Hematopoietic multipotent progenitor cell treated with erythropoietin and hydrocortisone succinate and interleukin-3 and kit ligand, for 4 days (in vitro differentiated cells): Measurements from ENCODE around the gene IMMP2L.
"Not testable (repeated sequence)": the region's sequence is repeated elsewhere in the genome, so short reads cannot be mapped to it uniquely, and the experiment has no call there.

Experiments
- DNase-seq: peaks from one replicate; pipeline ENCODE4 v3.0.0-alpha.2; 2015

Gene IMMP2L

GRCh38 chr7:111561904-111562732, at the start of gene IMMP2L:
Gene IMMP2L (minus strand): TSS chr7:111562492.
- peak; percentile 95 for DNase-seq

- DNase-seq = not testable (repeated sequence)
Observed at GRCh38 chr7:111609483-111610254, 47.4 kb upstream of the IMMP2L start.

GRCh38 chr7:111607621-111608020, 45.3 kb upstream of the IMMP2L start:
- no peak for DNase-seq

- no peak for DNase-seq
Observed at GRCh38 chr7:111605246-111605645, 43.0 kb upstream of the IMMP2L start.

- no peak for DNase-seq
Observed at GRCh38 chr7:111600091-111600490, 37.8 kb upstream of the IMMP2L start.

- DNase-seq = no peak
Observed at GRCh38 chr7:111595780-111596179, 33.5 kb upstream of the IMMP2L start.

GRCh38 chr7:111594602-111595001, 32.3 kb upstream of the IMMP2L start:
- DNase-seq = no peak

- DNase-seq = no peak
Observed at GRCh38 chr7:111593343-111593742, 31.1 kb upstream of the IMMP2L start.

- no peak for DNase-seq
Observed at GRCh38 chr7:111588065-111588433, 25.8 kb upstream of the IMMP2L start.

GRCh38 chr7:111587410-111588064, 25.2 kb upstream of the IMMP2L start:
- no peak for DNase-seq

- no peak for DNase-seq
Observed at GRCh38 chr7:111586711-111587409, 24.6 kb upstream of the IMMP2L start.

- not testable (repeated sequence) for DNase-seq
Observed at GRCh38 chr7:111581784-111582488, 19.6 kb upstream of the IMMP2L start.

GRCh38 chr7:111581207-111581606, 18.9 kb upstream of the IMMP2L start:
- DNase-seq = not testable (repeated sequence)

GRCh38 chr7:111578754-111579153, 16.5 kb upstream of the IMMP2L start:
- no peak for DNase-seq

- DNase-seq = no peak
Observed at GRCh38 chr7:111571720-111572119, 9.4 kb upstream of the IMMP2L start.

GRCh38 chr7:111568870-111569462, 6.7 kb upstream of the IMMP2L start:
- no peak for DNase-seq

- DNase-seq = no peak
Observed at GRCh38 chr7:111568419-111568818, 6.1 kb upstream of the IMMP2L start.

GRCh38 chr7:111564078-111564477, 1.8 kb upstream of the IMMP2L start:
- DNase-seq = no peak

GRCh38 chr7:111561654-111561903, 713 bp downstream of the IMMP2L start:
- DNase-seq = no peak

- peak; percentile 53 for DNase-seq
Observed at GRCh38 chr7:111560773-111561653, 1.3 kb downstream of the IMMP2L start.

- peak; percentile 6 for DNase-seq
Observed at GRCh38 chr7:111558991-111559390, 3.3 kb downstream of the IMMP2L start.
